Cerebellar nuclear complex (tissue), 1 donor: ENCODE measurements around the gene ZDHHC18.
"Not testable (repeated sequence)": the region's sequence is repeated elsewhere in the genome, so short reads cannot be mapped to it uniquely, and the experiment has no call there.

ENCODE experiments used
- DNase-seq, 2 experiments: peaks; one replicate each; lab custom pipeline; 2025; lab: John Stamatoyannopoulos, UW

Gene ZDHHC18

DNA sequence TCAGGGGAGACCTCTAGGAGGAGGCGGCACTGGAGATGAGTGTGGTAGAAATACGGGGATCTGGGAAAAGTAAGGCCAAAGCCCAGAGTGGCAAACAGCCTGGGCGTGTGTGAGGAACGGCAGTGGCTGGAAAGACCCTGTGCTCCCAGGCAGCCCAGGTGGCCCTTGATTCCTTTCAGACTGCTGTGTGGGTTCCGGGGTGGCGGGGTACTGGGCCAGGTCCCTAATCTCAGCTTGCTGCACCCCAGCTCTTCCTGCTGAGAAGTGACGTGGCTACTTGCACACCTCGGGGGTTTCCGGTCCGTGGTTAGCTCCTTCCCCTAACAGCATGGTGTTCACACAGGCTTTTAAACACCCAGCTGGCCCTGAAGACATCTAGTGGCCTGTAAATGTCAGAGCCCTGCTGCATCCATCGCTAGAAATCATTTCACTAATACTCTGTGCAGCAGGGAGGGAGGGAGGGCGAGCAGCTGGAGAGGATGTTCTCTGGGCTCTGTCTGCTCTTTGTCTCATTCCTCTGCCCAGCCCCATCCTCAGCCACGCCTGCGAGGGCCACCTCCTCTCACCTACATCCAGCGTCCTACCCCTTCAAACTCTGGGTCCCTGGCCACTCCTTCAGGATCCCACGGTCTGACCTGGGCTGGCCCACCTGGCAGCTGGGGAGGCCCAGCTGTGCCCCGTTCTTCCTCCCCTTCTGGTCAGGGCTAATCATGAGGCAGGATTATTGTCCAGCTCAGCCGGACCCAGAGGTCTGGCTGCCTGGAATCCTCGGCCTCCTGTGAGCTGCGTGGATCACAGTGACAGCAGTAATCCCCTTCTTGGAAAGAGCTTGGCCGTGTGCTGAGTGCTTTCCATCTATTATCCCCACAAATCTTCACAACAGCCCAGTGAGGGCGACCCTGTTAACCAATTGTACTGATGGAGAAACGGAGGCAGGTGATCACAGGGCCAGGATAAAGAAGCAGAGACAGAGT lies 7.2 kb downstream of the ZDHHC18 start:
- no peak for DNase-seq

DNA sequence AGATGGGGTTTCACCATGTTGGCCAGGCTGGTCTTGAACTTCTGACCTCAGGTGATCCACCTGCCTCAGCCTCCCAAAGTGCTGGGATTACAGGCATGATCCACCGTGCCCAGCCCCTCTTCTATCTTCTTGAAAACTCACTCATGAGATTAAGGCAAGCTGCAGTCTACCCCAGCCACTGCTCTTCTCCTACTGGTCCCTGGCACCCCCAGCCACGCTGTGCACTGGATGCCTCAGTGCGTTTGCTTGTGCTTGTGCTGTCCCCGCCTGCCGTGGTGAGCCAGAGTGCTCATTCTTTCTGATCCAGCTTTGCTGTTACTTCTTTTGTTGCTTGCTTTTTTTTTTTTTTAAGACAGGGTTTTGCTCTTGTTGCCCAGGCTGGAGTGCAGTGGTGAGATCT lies 11.2 kb downstream of the ZDHHC18 start:
- DNase-seq: not testable (repeated sequence)

- DNase-seq: no peak
These were observed 12.2 kb downstream of the ZDHHC18 start for GRCh38 chr1:26838474-26839338.

DNA sequence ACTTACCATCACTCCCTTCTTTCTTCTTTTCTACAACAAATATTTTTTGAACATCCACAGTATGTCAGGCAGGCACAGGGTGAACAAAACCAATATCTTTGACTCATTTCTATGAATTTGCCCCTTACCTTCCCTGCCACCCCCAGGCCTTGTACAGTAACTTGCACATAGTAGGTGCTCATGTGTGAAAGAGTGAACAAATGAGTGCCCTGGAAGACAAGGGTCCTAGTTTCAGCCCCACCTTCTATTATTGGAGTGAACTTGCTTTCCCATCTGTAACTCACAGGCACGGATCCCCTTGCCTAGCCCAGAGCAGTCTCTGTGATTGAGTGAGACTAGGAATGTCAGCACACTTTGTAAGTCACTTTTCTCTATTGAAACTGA lies 12.8 kb downstream of the ZDHHC18 start:
- DNase-seq: no peak

DNA sequence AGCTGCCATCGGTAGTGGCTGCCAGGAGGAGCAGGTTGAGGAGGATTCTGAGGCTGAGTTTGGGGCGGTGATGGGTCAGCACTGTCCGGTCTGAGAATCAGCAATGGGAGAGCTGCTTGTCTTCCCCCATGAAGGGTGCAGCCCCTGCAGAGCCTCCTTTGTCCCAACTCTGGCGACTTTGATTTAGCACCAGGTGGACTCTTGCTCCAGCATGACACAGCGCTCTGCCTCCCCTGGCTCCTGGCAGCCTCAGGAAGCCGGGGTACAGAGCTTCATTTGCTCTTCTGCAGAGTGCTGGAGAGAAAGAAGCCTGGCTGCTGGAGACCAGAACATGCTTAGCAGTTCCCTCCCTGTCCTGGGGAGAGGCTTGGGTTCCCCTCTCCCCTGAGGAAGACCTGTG lies 13.3 kb downstream of the ZDHHC18 start:
- no peak for DNase-seq

DNA sequence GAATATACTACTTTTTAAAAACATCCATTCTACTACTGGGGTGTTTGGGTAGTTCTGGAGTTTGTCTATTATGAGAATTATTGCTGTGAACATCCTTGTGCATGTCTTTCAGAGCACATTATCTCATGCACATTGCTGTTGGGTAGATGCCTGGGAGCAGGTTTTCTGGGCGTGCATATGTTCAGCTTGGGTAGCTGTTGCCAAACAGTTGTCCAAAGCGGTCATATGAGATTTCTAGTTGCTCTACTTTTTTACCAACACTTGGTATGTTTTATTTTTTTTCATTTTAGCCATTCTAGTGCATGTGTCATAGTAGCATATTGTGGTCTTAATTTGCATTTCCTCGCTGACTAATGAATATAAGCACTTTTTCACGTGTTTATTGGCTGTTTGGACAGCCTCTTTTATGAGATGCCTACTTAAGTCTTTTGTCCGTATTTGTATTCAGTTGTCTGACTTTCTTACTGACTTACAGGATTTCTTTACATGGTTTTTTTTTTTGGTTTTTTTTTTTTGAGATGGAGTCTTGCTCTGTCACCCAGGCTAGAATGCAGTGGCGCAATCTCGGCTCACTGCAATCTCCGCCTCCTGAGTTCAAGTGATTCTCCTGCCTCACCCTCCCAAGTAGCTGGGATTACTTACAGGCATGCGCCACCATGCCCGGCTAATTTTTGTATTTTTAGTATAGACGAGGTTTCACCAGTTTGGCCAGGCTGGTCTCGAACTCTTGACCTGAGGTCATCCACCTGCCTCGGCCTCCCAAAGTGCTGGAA lies 18.1 kb downstream of the ZDHHC18 start:
- no peak for DNase-seq

GRCh38 chr1:26847826-26848225 lies 21.3 kb downstream of the ZDHHC18 start:
- not testable (repeated sequence) for DNase-seq

GRCh38 chr1:26848499-26848898 lies 22.0 kb downstream of the ZDHHC18 start:
- no peak for DNase-seq

DNA sequence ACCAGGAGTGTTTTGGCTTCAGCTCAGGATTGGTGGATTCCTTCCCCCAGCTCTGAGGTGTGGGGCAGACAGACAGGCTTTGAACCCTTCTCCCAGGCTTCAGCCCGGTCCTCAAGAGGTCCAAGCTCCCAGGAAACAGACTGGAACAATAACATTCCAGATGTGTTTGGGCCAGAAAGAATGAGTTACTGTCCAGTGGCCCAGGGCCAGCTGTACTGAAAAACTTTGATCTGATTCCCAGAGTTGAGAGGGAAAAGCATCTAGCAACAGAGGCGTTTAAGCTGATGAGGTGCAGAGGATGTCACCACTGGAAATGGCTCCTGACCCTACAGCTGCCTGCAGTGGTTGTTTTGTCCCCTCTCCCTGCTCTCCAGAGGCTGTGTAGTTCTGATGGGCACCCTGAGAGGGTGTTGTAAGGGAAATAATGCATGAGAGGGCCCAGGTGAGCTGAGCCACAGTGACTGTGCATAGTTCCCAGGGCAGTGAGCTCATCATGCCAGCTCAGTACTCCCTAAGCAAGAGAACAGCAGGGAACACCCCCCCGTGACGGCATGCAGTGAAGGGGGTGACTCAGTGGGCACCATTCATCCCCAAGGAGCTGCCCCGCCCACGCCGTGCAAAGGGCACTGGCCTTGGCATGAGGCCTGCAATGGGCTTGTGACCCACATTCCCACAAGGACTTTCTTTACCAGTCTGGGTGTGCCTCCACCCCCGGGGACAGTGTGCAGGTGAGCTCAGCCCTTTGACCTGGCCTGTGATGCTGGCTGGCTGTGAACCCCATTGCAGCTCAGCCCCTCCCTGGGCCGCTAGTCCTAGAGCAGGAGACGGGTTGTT lies 22.7 kb downstream of the ZDHHC18 start:
- no peak for DNase-seq

GRCh38 chr1:26851106-26851684 lies 24.7 kb downstream of the ZDHHC18 start:
- DNase-seq: no peak

DNA sequence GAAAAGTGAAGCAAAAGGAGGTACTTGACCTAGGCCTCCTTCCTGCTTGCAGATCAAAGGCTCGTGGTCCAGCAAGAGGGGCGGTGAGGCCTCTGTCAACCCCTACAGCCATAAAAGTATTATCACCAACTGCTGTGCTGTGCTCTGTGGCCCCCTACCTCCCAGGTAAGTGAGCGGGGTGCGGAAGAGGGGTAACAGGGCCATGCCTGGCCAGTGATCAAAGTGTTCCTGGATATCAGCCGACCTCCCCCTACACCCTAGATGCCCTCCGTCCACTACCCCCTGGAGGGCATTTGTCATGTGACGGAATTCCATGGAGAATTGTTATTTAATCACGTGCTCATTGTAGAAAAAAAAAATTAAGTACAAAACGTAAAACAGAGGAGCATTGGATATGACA lies 26.2 kb downstream of the ZDHHC18 start:
- no peak for DNase-seq

DNA sequence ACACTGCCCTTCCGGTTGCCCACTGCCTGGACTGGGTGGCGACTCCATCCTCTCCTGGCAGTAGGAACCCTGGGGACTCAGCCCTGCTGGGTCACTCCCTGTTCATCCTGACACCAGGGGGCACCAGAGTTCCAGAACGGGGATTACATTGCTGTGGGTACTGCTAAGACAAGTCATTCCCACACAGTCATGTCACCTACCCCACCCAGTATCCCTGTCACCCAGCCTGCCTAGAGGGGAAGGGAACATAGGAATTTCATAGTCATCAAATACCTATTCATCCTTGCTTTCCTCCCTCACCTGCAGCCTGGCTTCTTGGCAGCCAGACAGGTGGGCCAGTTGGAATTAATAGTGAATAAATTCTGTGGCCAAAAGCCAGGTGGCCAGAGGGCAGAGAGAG lies 26.7 kb downstream of the ZDHHC18 start:
- no peak for DNase-seq

DNA sequence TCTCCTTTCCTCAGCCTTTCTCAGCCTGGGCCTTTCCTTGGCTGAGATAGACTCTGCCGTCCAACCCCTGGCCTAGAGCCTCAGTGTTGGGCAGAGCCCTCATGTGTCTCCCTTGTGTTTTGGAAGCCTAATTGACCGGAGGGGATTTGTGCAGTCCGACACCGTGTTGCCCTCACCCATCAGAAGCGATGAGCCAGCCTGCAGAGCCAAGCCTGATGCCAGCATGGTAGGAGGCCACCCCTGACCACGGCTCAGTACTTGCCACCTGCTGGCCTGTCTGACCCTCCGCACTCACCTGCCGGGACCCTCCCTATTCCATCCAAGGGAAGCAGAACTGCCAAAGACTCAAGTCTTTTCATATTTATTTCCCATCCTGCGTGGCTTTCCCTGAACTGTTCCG lies 27.1 kb downstream of the ZDHHC18 start:
- no peak for DNase-seq

DNA sequence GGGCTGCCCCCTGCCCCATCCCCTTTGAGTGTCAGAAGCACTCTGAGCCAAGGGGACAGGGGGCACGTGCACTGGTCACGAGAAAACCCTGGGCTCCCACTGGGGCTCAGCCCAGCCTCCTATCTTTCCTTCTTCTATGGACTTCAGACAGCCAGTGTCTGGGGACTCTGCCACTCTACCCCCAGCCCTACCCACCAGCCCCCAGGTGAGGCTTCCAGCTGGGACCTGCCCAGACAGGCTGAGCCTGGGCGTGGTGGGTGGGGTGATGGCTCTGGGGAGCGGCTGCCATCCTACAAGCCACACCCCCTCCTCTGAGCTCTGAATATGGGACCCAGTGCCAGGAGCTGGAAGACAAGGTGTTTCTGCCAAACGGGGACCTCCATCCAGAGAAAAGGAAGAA lies 28.4 kb downstream of the ZDHHC18 start:
- no peak for DNase-seq

GRCh38 chr1:26855636-26856035 lies 29.1 kb downstream of the ZDHHC18 start:
- peak in 1 of 2 experiments; percentile 33 for DNase-seq

GRCh38 chr1:26856181-26856580 lies 29.7 kb downstream of the ZDHHC18 start:
- no peak for DNase-seq

GRCh38 chr1:26856604-26857469 lies 30.3 kb downstream of the ZDHHC18 start:
- no peak for DNase-seq

- no peak for DNase-seq
These were observed 31.1 kb downstream of the ZDHHC18 start for GRCh38 chr1:26857473-26858060.

- DNase-seq: no peak
These were observed 31.7 kb downstream of the ZDHHC18 start for GRCh38 chr1:26858160-26858559.
